ENCODE measurements around the gene KDM4C.

KDM4C gene

DNA sequence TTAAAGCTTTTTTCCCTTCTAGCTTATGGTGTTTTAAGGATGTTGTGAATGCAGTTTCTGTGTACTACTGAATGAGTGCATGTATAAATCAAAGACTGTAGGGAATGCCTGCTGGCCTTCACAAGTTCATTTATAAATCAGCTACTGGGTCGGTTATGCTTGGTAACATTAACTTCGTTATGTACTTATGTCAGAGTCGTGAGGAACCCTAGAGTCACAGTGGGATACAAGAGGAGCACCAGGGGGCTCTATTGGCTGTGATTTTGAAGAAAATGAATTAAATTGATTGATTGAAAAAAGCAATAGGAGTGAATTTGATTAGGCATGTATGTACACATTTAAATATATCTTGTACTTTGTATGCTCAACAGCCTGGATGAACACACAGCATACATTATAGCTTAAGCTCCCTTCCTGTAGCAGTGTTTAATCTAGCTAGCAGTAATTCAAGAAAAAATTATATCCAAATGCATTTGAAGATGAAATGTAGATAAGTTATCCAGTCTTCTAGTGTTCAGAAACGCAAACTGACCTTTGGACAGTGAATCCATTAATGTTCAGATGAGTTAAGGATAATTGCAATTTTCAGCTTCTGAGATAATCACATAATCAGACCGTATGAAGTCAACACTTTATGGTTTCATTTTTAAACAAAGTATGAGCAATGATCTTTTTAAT is 204.2 kb downstream of the KDM4C start:
- in situ Hi-C loops (cut with HindIII; ENCODE audit: low sequenced_read_pairs): no loop called here

DNA sequence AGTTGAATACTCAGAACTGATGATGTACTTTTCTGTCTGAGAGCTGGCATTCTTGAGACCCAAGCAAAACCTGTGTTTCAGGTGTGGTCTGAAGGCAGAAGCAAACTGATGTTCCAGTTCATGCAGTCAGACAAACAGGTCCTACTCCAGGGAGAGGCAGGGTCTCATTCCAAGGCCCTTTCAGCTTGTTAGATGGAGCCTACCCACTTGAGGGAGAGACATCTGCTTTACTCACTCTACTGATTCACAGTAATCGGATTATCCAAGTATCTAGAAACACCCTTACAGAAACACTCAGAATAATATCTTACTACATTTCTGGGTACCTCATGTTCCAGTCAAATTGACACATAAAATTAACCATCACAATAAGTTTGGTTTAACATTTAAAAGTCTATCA is 207.8 kb downstream of the KDM4C start:
- in situ Hi-C loops (cut with HindIII; ENCODE audit: low sequenced_read_pairs): no loop called here

DNA sequence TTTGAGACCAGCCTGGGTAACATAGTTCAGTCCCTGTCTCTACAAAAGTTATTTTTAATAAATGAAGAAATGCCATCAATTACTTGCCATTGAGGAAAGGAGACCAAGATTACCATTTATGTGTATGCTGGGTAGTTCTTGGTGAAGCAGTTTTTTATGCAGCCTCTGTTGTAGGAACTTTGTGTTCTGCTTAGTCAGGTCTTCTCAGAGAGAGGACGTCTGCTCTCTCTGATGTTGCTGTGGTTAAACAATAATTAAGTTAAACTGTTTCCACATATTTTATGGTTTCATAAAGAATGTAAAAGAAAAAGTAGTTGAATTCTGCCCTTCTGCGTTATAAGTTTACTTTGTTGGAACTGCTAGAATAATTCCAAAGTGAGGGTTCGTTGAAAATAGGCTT is 210.5 kb downstream of the KDM4C start:
- in situ Hi-C loops (cut with HindIII; ENCODE audit: low sequenced_read_pairs): no loop called here

DNA sequence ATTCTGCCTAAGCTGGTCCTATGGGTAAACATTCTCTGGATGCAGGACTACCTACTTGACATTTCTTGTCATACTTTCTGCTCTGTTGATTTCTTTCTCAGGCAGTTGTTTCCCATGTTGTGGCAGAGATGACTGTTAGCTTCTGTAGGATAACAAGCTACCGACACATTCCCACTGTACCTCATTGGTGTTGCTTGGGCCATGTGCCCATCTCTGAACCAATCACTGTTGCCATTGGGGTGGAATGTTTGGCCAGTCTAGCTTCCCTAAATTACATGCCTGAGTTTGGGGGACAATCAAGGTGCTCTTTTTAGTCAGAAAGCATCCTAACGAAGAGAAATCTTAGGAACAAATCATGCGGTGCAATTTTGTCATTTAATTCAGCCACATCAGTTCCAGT is 212.0 kb downstream of the KDM4C start:
- in situ Hi-C loops (cut with HindIII; ENCODE audit: low sequenced_read_pairs): no loop called here

DNA sequence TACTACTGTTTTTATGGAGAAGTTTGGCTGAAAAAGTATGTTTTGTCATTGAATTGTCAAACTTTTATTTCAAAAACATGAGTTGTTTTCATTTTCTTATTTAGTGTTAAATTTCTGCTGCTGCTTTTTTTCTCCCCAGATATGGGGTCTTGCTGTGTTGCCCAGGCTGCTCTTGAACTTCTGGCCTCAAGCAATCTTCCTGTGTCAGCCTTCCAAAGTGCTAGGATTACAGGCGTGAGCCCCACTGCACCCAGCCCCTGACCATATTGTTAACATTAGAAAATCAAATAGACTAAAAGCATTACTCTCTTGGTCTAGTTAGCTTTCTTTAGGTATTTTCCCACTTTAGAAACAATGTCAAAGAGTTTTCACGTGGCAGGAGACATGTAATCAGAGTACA is 215.3 kb downstream of the KDM4C start:
- in situ Hi-C loops (cut with HindIII; ENCODE audit: low sequenced_read_pairs): no loop called here

DNA sequence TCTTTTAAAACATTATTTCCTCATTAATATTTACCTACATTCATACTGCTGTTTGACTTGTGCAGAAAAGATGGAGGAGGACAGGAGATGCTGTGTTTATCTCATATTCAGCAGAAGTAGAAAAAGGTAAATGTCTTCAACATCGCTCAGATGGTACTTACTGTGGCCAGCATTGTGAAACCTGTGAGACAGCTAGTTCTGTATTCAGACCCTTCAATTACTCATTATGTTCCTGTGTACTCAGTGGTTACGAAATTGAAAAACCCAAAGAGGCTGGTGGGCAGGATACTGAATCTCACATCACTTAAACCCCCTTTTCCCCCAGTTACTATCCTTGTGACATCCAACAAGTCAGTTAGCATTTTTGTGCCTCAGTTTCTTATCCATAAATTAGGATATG is 216.0 kb downstream of the KDM4C start:
- in situ Hi-C loops (cut with HindIII; ENCODE audit: low sequenced_read_pairs): no loop called here

DNA sequence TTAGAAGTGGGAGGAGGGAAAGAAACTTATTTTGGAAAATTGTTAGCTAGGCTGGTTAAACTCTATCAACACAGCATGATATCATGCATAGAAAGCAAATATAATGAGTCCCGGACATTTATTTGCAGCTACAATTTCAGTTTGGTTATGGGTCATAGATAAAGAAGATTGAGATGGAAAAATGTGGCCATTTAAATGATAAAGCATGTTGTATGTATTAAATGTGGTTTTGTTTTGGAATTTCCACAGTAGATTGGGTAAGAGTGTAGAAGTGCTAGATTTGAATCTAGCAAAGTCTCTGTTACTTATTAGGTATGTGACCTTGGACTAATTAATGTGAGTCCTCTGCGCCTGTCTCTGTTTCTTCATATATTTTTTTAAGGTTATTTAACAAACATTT is 217.4 kb downstream of the KDM4C start:
- in situ Hi-C loops (cut with HindIII; ENCODE audit: low sequenced_read_pairs): no loop called here

DNA sequence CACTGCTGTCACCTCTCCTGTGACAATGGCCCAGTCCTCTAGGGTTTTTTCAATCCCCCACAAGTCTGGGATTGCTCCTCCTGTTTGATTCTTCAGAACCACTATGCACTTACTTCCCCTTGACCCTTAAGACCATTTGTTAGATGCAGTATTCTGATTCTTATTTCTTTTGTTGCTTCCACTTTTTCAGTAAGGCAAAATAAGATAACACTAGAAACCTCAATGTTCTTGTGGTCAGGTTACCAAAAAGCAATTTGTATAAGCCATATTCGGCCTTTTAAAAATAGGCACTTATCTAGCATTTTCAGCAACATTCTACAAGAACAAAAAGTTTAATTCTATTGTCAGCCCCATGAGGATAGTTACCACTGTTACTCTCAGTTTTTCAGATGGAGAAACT is 220.0 kb downstream of the KDM4C start:
- in situ Hi-C loops (cut with HindIII; ENCODE audit: low sequenced_read_pairs): no loop called here

DNA sequence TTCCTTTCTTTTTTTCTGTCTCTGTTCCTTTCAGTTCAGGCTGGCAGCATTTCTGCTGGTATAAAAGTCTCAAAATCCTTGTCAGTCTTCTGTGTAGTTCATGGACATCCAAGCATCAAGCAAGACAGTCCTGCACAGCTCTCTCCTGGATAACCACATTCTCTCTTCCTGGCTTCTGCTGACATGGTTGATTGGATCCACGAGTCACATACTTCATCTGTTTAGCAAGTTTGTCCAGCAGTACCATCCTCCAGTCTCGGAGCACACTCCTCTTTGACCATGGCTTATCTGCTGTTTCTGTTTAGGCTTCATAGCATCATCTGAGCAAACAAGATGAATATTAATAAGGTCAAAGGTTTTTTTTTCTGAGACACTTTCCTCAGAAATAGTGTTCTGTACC is 220.8 kb downstream of the KDM4C start:
- in situ Hi-C loops (cut with HindIII; ENCODE audit: low sequenced_read_pairs): no loop called here

DNA sequence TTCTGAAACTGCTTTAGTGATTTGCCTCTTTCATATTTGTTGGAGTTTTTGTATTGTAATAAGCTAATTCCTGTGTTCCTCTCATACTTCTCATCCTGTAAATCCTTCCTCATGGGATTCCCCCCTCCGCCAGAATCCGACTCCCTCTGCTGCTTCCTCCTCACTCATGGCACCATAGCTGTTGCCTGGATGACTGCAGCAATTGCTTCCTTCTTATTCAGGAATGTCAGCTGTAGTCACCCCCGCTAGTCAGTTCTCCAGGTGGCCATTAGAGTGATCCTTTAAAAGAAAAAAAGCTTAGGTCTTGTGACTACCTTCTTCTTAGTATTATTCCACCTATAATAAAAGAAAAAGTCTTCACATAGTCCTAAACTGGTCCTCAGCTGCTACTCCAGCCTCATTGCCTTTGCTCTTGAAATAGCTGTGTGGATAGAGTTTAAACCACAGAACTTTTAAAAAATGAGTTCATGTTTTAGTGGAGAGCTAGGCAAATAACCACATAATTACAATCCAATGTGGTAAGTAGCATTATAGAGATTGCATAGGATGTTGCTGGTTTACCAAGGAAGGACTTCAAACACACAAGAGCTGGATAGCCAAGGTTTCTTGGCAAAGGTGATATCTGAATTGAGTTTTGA is 227.3 kb downstream of the KDM4C start:
- in situ Hi-C loops (cut with HindIII; ENCODE audit: low sequenced_read_pairs): no loop called here

DNA sequence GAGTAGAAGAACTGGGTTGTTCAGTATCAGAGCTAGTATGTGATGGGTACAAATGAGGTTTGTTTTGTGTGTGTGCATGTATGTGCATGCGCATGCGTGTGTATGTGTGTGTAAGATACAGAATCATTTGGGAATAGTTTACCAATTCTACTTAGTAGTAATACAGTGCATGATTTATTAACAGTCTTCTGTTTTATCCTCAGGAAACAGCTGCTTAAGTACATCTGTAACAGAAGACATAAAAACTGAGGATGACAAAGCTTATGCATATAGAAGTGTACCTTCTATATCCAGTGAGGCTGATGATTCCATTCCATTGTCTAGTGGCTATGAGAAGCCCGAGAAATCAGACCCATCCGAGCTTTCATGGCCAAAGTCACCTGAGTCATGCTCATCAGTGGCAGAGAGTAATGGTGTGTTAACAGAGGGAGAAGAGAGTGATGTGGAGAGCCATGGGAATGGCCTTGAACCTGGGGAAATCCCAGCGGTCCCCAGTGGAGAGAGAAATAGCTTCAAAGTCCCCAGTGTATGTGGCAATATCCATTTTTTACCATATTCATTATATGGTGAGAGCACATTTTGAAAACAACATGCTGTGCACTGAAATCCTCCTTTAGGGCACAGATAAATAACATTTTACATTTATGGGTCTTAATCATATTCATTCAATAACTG is 228.5 kb downstream of the KDM4C start:
- in situ Hi-C loops (cut with HindIII; ENCODE audit: low sequenced_read_pairs): no loop called here

DNA sequence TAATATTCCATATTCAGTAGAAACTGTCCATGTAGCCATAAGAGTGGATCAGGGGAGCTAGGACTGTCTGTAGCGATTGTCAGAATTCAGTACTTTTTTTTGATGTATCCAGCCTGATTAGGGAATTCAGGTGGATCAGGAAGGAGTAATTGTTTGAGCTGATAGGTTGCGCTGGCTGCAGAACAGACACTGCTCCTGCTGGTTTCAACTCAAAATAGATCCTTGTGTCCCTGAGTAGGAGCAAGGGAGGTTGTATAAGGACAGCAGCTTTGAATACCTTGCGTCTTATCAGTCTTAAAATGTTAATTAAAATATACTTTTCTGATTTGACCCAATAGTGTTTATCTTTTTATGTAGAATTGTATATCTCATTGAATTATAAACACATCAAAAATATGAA is 229.6 kb downstream of the KDM4C start:
- in situ Hi-C loops (cut with HindIII; ENCODE audit: low sequenced_read_pairs): no loop called here

DNA sequence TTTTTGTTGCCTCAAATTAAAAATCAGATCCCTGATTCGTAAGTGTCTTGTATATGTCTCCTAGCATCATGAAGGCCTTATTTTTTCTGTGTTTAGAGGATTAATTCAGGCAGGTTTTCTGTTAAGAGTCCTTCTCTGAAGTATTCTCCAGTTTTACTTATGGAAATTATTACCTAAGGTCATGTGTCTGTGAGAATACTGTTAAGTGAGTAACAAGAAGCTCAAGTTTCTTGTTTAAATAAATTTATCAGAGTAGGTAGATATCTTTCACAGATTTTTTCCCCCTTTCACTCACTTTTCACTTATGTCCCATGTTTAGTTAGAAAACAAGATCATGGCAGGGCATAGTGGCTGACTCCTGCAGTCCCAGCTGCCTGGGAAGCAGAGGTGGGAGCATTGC is 233.6 kb downstream of the KDM4C start:
- in situ Hi-C loops (cut with HindIII; ENCODE audit: low sequenced_read_pairs): no loop called here

DNA sequence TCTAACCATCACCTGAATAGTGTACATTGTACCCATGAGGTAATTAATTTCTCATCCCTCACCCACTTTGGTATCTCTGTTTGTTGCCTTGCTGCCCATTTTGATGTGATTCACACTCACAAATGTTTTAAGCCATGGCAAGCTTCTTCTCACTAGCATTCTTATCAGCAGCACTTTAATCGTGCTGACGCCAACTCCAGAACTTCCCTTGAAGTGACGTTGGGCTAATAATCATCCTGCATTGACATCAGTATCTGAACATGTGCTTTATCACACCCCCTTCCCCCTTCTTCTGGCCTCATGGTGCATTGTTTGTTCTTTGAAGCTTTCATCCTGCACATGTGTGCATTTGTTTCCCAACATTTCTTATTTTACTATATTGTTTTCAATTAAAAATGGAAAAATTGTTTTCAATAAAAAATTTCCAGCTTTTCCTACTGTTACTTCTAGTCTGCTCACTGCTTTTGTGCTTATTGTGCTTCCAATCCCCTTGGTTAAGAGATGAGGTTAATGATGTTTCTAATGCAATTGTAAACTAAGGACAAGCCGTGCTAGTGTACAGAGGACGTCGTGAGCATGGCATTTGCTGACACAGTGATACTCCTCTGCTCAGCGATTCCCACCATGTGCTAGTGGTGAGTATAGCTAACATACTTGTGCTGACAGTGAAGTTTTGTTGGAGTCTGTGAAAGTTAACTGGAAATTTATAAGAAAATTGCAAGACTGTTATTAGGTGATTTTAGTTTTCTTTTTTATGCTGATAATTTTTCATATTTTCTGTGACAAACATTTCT is 238.5 kb downstream of the KDM4C start:
- in situ Hi-C loops (cut with HindIII; ENCODE audit: low sequenced_read_pairs): no loop called here

DNA sequence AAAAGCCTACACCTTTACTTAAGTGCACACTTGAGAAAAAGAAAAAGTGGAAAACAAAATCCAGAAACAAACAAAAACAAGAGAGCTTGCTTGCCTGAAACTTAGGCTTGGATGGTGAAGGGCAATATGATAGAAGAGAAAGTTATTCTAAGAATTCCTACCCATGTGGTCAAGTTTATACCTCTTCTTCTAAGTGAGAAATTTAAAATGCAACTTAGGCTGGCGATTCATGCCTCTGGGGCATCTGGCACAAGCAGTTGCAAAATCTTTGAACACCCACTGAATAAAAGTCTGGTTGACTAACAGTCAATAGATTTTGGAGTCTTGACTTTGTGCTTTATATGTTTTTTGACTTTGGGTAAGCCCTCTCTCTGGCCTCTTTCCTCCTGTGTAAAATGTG is 239.6 kb downstream of the KDM4C start:
- in situ Hi-C loops (cut with HindIII; ENCODE audit: low sequenced_read_pairs): no loop called here

DNA sequence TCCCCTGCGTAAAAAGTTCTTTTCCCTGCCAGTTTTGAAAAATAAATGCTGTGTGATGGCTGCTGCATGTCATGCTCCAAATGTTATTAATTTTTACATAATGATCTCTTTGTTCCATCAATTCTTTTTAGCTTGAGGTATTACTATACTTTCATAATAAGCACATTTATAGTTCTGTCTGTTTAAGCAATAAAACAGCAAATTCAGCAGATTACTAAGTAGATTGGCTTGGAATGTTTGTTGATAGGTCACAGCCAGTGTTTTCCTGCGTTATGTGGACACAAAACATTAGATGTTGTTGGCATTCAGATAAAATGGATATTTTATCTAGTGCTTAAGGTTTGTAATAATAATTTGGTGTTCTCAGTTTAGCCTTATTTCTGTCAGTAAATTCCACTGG is 242.0 kb downstream of the KDM4C start:
- in situ Hi-C loops (cut with HindIII; ENCODE audit: low sequenced_read_pairs): no loop called here

DNA sequence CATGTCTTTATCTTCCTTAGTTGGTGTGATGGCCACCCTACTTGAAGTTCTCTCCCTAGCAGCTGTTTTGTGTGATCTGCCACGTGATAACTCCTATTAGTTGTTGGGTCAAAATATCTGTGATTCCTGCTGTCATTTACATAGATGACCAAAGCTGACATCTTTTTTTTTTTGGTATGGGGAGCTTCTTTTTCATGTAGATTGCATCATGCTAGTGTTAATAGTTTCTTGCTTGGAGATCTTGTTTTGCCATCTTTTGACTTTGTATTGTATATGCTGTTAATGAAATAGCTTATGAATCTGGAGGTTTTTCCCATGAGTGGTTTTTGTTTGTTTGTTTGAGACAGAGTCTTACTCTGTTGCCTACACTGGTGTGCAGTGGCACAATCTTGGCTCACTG is 243.8 kb downstream of the KDM4C start:
- in situ Hi-C loops (cut with HindIII; ENCODE audit: low sequenced_read_pairs): no loop called here

DNA sequence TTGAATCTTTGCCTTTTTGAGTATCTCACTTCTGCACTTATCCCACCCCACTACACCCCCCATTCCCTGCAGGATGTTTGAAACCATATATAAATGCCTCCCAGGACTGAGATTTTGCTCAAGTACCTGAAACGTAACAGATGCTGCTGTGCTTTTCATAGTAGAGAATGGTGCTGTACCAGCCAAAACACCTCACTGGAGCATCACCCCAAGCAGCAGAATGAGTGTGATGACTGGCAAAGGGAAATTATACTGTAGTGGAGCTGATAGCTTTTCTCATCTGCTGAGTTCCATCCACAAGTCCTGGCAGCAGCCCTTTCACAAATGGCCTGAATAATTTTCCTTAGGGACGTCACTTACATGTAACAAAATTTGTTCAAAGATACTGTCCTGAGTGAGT is 246.1 kb downstream of the KDM4C start:
- in situ Hi-C loops (cut with HindIII; ENCODE audit: low sequenced_read_pairs): no loop called here

DNA sequence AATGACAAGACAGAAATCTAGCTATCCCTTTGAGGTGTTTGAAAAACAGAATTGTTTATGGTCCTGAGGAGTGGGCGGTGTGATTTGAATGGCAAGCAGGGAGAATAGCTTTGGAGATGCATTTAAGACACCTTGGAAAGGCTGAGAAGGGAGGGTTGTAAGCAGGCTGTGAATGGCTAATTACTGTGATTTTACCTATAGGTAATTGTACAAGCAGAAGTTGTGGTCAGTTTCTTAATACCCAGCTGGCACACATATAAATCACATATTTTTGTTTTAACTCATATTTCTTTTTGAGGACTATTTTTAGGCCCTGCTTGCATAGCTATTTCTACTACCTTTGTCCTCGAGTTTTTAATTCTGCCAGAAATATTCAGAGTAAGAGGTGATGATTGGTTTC is 248.6 kb downstream of the KDM4C start:
- in situ Hi-C loops (cut with HindIII; ENCODE audit: low sequenced_read_pairs): no loop called here

DNA sequence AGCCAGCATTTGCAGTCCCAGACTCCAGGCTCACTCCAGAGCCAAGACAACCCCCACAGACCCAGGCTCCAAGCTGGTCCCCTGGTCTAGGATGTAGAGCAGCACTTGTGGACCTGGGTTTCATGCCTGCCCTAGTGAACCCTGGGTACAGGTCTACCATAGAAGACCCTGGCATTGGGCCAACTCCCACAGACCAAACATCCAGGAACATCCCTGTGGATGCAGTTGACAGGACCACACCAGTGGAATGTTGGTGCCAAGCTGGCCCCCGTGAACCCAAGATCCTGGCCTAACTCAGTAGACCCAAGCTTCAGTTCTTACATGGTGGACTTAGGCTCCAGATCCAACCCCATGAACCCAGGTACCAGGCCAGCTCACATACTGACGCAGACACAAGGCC is 250.6 kb downstream of the KDM4C start:
- in situ Hi-C loops (cut with HindIII; ENCODE audit: low sequenced_read_pairs): no loop called here

DNA sequence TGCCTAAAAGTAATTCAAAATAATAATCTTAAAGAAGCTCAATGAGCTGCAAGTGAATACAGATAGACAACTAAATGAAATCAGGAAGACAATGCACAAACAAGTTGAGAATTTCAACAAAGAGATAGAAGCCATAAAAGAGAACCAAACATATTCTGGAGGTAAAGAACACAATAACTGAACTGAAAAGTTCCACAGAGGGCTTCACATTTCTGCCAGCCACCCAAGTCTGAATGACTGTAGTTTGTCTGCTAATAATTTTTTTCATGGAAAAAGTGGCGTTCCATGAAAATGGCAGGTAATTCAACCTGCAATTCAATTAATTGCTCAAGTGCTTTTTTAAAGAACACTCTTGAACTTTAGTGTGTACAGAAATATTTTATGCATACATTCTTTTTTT is 251.3 kb downstream of the KDM4C start:
- in situ Hi-C loops (cut with HindIII; ENCODE audit: low sequenced_read_pairs): no loop called here

Measured in DLD1 (cell line).